Urinary bladder (tissue), 4 donors: ENCODE results near the gene ABHD15. TPM values are rescaled to one million over a fixed set of nuclear protein-coding genes. Genes with fewer than 3 reads are reported as not detected.

Experiments
- DNase-seq: peaks from one replicate; pipeline ENCODE4 v3.0.0-alpha.2; 2015; ENCODE audit errors: extremely low spot score
- H3K27ac ChIP-seq: one replicate; pipeline ENCODE4 v1.5.1; 2013; ENCODE audit warnings: low read depth, mild to moderate bottlenecking, moderate library complexity
- H3K36me3 ChIP-seq: one replicate; pipeline ENCODE4 v1.6.1; 2013; ENCODE audit warnings: mild to moderate bottlenecking, moderate library complexity; ENCODE audit not compliant: insufficient read depth
- H3K4me1 ChIP-seq: one replicate; pipeline ENCODE4 v1.6.1; 2013; ENCODE audit warnings: mild to moderate bottlenecking, moderate library complexity; ENCODE audit not compliant: insufficient read depth
- H3K4me3 ChIP-seq: one replicate; pipeline ENCODE4 v1.5.1; 2013; ENCODE audit warnings: low read depth, low read length
- WGBS: extraction: QIAGEN DNeasy Blood & Tissue Kit; methylation state at CpG from one replicate; pipeline ENCODE4 v1.1.7; 2013; 5-methylcytosine and 5-hydroxymethylcytosine counted together
- polyA plus RNA-seq: library from polyadenylated mRNA; stranded (reverse); fragments of 200-250 nt; gene quantifications from one replicate; pipeline ENCODE4 v1.2.3, GENCODE V29; 2013
- total RNA-seq: library from RNA; depleted of rRNA; stranded (reverse); fragments of >200 nt; gene quantifications from one replicate; pipeline ENCODE4 v1.2.3, GENCODE V29; 2014
- donor health status: healthy with polysubstance abuse.
- donor health status: healthy.

ABHD15 gene
- total and polyA plus RNA-seq, 2 donors, result 6.7 to 9.8 TPM

DNA sequence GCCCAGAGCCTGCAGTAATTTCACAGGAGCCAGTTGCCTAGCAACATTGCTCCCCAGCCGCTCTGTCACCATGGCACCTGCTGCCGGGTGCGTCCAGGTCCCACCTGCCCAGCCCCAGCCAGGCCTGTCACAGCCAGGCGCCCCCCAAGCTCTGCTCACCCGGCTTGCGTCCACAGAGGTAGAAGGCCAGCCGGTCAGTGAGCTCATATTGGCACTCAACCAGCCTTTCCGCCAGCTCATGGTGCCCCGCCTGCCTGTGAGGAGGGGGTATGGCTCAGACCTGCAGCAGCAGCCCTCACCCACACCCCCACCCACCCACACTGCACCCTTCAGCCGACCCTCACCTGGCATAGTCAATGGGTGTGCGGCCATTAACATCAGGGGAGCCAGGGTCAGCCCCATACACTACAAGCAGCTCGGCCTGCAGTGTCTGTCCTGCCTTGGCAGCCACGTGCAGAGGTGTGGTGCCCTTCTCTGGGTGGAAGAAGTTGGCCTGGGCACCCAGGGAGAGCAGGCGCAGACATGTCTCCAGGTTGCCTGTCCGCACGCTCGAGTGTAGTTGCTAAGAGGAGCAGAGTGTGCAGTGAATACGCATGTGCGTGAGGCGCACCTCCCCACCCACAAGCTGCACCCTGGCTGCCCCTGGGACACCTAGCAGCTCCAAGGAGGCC is 14.9 kb upstream of the ABHD15 start:
- H3K27ac ChIP-seq, result no peak overlapping the region
- no peaks in the 10 kb centered on the region for H3K36me3 ChIP-seq
- H3K4me1 ChIP-seq, result no peaks in the 10 kb centered on the region

DNA sequence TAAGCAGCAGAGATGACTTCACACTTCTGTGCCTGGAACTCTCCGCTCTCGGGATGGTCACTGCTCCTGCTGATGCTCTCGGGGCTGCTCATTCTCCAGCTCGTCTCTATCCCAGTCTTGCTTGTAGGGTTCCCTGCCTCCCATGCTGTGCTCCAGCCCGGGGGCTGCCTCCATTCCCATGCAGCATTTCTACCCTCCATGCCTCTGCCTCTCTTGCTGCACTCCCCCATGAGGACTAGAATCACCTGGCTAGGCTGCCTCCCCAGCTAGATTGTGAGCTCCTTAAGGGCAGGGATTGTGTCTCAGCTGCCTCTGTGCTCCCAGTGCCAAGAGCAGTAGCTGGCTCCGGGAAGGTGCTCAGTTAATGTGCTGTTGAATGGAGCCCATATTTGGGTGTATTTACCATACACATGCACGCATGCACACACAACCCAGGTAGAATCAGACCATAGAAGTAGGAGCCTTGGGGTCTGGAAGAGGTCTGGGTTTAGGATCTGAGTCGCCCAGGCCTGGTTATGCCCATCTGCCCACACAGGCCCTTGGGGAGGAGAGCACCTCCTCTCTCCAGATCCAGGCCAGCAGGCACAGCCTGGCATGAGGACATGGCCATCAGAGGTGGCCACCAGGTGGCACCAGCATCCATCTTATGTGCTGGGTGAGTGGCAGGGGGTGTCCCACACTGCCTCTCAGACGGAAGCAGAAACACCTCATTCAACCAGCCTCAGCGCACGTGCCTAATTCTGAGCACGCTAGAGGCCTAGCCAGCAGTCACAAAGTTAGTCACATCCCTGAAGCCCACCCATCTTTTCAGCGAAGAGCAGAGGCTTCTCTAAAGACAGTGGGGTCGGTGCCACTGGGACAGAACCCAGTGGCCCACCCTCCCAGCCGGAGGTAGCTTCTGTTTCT is 13.3 kb upstream of the ABHD15 start:
- DNase-seq, result no peak
- Histone ChIP-seq H3K4me1 (no peaks in the 10 kb centered on the region), H3K36me3 (peaks cover 4% of the 10 kb centered on the region), H3K4me3 (no peak overlapping the region), H3K27ac (no peak overlapping the region)
- 62% methylated on average over 15 of the region's 15 CpGs for WGBS

More for the DNA sequence above, 14.9 kb upstream of the ABHD15 start:
- WGBS, result 84% methylated on average over 20 of the region's 20 CpGs
- DNase-seq, result no peak
- H3K4me3 ChIP-seq, result no peak overlapping the region

DNA sequence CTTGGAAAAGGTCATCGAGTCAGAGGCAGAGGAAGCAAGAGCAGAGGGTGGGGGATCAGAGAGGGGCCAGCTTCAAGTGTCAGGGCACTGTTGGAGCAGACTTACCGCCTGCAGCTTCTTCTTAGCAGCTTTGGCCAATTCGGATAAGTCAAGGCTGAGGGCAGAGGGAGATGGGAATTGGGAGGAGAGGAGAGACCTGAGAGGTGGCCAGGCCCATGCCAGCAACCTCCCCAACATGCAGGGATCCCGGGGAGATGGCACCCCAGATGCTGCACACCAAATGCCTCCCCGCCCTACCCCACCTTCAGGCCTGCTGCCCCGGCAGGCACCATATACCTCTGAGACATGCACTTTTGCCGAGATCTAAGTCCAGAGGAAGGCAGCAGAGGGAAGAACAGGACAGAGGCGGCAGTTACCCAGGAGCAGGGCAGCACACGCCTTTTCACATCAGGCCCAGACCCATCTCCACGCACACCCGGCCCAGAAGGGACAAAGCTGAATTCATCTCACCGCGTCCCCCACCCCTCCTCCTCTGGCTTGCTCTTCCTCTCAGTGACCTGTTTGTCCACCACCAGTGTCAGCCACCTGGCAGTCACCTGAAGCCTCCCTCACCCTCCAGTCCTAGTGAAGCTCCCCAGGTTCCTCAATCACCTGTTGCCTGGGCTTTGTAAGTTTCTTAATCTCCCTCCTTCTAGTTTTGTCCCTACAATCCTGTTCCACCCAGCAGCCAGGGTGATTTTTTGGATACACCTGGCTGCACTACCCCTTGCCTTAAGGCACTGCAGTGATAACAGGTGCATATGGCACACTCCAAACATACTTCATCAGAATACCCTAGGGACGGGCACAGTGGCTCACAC is 12.0 kb upstream of the ABHD15 start:
- DNase-seq, result no peak
- WGBS, result 93% methylated on average over 14 of the region's 14 CpGs
- Histone ChIP-seq H3K4me3 (no peak overlapping the region), H3K27ac (no peak overlapping the region), H3K4me1 (no peaks in the 10 kb centered on the region), H3K36me3 (peaks cover 4% of the 10 kb centered on the region)

DNA sequence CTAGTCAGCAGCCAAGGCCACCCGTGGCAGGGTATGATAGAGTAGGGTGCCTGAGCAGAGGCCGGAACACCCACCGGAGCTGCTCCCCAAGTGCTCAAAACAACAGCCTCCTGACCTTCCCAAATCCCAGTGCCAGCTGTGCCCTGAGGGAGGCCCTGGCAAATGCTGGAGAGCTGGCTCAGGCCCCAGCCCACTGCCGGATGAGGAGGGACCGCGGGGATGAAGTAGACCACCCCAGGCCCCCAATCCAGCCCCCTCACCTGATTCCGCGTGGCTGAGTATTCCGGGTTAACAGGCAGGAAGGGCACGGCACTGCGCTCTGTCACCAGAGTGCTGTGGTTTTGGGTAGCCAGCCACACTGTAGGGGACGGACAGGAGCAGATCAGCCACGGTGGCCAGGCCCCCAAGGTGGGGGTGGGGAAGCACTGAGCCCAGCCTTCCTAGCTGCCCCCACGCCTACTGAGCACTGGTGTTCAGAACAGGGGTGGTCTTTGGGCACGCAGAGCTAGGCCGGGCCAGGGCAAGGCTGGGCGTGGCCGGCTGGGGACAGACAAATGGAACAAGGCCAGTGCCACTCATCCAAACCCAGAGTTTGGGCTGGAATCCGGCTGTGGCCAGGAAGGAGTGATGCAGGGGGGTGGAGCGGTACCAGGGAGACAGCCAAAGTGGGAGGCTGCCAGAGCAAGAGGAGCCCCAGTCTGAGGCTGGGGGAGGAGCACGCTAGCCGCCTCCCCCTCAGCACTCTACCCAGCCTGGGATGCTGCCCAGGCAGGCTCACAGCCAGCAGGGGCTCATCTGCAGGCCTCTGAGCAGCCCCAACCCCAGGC is 10.8 kb upstream of the ABHD15 start:
- H3K4me1 ChIP-seq, result no peaks in the 10 kb centered on the region
- 68% methylated on average over 22 of the region's 22 CpGs for WGBS
- no peak for DNase-seq

DNA sequence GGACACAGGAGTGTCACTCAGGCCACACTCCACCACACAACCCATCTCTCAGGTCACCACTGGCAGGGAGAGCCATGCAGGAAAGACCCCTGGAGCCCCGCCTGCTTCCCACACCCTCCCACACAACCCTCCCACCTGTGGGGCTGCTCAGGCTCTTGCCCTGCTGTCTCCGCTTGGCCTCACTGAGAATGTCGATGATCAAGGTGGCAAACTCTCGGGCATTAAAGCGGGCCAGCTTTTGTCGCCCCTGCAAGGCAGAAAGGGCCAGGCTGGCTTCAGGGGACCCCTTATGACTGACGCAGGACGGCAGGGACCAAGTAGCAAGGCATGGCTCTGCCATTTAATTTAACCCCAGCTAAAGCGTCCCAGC is 10.1 kb upstream of the ABHD15 start:
- no peak overlapping the region for H3K4me3 ChIP-seq
- H3K4me1 ChIP-seq, result no peaks in the 10 kb centered on the region
- peaks cover 4% of the 10 kb centered on the region for H3K36me3 ChIP-seq
- WGBS, result 97% methylated on average over 9 of the region's 9 CpGs
- no peak overlapping the region for H3K27ac ChIP-seq
- no peak for DNase-seq

More for the DNA sequence above, 10.8 kb upstream of the ABHD15 start:
- H3K27ac ChIP-seq, result no peak overlapping the region
- H3K36me3 ChIP-seq, result peaks cover 4% of the 10 kb centered on the region
- no peak overlapping the region for H3K4me3 ChIP-seq

DNA sequence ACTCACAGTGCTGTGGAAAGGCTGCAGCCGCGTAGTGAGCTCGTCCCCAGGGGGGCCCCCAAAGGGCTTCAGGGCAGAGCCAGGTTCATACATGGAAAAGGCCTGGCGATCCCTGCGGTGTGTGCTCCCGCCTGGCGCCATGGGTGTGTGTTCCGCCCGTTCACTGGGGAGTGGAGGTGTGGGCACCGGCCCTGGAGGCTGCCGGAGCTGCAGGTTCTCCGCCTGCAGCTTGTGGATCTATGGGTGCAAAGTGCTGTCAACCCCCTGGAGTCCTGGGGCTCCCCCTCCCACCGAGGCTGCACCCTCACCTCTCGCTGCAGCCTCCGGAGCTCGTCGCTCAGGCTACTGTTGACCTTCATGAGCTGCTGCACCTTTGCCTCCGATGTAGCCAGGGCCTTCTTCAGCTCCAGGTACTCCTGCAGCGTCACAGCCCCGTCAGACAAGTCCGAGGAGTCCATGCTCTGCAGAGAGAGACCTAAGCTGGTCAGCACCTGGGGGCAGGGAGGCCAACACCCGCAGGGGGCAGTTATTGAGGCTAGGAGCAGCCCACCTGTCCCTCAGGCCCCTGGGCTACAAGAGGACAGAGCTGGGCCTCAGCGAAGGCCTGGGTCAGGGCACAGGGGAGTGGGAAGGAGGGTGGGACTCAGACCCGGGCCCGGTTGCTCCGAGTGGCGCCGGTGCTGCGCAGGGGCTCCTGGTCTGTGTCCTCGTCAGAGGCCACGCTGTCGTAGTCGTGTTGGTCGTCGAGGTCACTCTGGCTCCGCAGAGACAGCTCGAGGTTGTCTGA is 9.6 kb upstream of the ABHD15 start:
- H3K27ac ChIP-seq, result no peak overlapping the region
- peaks cover 4% of the 10 kb centered on the region for H3K36me3 ChIP-seq
- WGBS, result 92% methylated on average over 37 of the region's 37 CpGs
- no peak overlapping the region for H3K4me3 ChIP-seq
- H3K4me1 ChIP-seq, result no peaks in the 10 kb centered on the region
- DNase-seq, result no peak

DNA sequence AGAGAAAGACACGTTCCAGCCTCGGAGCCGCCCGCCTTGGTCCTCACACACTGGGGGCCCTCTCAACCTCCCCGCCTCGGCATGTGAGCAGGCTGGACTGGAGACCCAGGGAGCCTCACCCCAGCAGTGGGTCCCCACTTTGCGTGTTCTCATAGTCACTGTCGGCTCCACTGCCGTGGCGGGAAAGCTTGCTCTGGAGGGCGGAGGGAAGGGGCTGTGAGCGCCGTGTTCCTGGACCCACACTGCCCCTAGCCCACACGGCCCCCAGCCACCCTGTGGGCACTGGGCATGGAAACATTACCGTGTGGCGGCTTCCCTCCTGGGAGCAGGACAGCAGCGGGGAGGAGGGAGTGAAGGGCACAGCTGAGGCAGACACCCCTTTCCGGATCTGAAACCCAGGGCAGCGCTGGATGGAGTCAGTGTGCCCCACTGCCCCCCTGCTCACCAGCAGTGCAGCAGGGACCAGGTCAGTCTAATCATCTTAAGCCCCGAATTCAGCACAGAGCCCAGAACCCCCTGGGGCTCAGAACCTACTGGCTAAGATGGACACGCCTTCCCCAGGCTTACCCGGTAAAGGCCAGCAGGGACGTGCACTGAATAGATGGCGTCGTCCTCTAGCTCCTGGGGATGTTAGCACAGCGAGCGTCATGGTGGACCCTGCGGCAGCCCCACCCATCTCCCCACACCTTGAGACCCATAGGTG is 8.8 kb upstream of the ABHD15 start:
- Histone ChIP-seq H3K4me1 (no peaks in the 10 kb centered on the region), H3K27ac (no peak overlapping the region), H3K4me3 (no peak overlapping the region), H3K36me3 (peaks cover 4% of the 10 kb centered on the region)
- WGBS, result 86% methylated on average over 28 of the region's 28 CpGs
- DNase-seq, result no peak

DNA sequence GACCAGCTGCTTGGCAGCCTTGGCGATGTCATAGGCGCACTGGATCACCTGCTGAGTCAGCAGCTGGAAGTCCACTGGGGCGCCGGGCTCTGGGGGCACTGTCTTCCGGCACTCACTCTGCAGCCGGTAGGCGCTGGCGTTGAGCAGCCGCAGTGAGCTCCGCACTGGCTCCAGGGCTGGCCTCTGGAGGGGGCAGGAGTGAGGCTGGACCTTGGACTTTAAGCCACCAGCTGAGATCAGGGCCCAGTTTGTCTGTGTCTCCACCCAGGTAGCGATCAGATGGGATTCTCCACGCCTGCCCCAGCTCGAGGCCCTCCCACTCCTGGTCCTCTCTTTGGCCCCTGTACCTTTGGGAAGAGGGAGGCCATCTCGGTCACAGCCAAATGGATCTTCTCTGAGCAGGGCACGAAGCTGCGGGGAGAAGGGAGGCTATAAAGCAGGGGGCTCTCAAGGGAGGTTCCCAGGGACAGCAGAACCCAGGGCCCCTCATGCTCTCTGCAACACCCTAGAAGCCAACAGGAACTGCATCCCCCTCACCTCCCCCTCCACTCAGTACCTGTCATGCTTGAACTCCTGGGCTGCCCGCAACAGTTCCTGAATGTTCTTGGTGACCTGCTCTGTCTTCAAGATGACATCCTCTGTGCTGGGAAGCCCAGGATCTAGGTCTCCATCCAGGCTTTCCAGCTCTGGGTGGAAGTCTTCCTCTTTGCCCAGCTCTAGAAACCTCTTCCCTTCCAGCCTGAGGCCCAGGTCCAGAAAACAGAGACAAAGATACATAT is 8.1 kb upstream of the ABHD15 start:
- DNase-seq, result no peak
- Histone ChIP-seq H3K36me3 (peaks cover 4% of the 10 kb centered on the region), H3K4me1 (no peaks in the 10 kb centered on the region), H3K27ac (no peak overlapping the region), H3K4me3 (no peak overlapping the region)
- WGBS, result 81% methylated on average over 17 of the region's 17 CpGs

DNA sequence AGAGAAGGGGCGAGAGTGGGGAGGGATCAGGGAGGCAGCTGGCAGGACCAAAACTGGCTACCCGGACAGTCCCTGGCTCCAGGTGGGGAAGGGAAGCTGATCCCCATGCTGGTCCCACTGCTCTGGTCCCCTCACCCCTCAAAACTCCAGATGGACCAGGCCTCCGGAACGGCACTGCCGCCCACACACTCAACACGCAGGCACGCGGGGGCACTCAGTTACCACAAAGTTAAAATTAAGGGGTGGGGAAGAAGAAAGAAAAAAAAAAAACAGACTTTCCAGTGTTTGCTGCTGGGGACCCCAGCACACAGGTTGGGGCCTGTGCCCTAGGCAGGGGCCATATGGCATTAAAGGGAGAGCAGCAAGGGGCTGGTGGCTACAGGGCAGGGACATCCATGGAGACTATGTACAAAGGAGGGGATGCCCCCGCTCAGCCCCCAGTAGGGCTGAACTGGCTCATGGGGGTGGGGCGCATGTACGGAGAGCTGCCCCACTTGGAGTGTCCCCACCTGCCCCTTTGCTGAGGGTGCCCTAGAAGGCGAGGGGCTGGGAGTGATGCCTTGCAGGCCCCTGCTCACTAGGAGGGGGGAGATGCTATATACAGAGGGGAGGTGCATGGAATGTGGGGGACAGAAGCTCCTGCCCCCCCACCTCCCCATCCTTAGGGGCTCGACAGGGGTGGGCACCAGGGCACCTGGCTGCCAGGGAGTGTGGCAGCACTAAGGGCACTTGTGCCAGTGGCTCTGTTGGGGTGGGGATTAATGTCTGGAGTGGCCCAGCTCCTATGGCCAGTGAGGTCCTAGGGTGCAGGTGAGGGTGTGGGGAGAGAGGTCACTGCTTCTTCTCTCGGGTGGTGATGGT is 7.3 kb upstream of the ABHD15 start:
- Histone ChIP-seq H3K27ac (no peak overlapping the region), H3K4me3 (no peak overlapping the region), H3K4me1 (no peaks in the 10 kb centered on the region), H3K36me3 (peaks cover 4% of the 10 kb centered on the region)
- no peak for DNase-seq
- WGBS, result 87% methylated on average over 14 of the region's 14 CpGs

DNA sequence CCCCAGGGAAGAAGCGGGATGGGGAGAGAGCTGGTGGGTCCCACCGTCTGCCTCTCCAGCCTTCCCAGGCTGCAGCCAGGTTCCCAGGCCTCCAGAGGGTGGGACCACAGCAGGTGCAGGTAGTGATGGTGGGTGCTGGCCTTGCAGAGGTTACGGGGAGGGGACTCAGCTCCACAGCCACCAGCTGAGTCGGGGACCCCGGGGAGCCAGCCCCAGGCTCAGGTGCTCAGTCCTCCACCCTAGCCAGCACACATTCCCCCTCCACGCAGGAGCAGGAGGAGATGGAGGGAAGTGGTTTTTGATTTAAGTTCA is 6.7 kb upstream of the ABHD15 start:
- DNase-seq, result no peak
- WGBS, result 83% methylated on average over 6 of the region's 6 CpGs
- Histone ChIP-seq H3K27ac (no peak overlapping the region), H3K36me3 (peaks cover 4% of the 10 kb centered on the region), H3K4me3 (no peak overlapping the region), H3K4me1 (no peaks in the 10 kb centered on the region)
